HG03066 (cell line): Measurements from ENCODE around the gene MAD1L1.

ENCODE experiments used
- ATAC-seq: cut with Tn5 transposase; IDR thresholded peaks from one replicate; pipeline ENCODE4 v1.9.1; 2021; ENCODE audit warnings: low read depth; ENCODE audit not compliant: unreplicated experiment

The MAD1L1 gene

GRCh38 chr7:2022737-2023250 lies 210.0 kb downstream of the MAD1L1 start:
- no peak for ATAC-seq

- no peak for ATAC-seq
Measured at GRCh38 chr7:2022021-2022409, 210.7 kb downstream of the MAD1L1 start.

GRCh38 chr7:2019711-2020511 lies 212.8 kb downstream of the MAD1L1 start:
- peak; percentile 57 for ATAC-seq

GRCh38 chr7:2019461-2019710 lies 213.4 kb downstream of the MAD1L1 start:
- no peak for ATAC-seq

- ATAC-seq, result peak; percentile 2
Measured at GRCh38 chr7:2018569-2019460, 213.9 kb downstream of the MAD1L1 start.

- no peak for ATAC-seq
Measured at GRCh38 chr7:2017914-2018568, 214.7 kb downstream of the MAD1L1 start.

- ATAC-seq, result no peak
Measured at GRCh38 chr7:2017481-2017891, 215.3 kb downstream of the MAD1L1 start.

- ATAC-seq, result no peak
Measured at GRCh38 chr7:2016761-2017480, 215.8 kb downstream of the MAD1L1 start.

- ATAC-seq, result no peak
Measured at GRCh38 chr7:2016021-2016631, 216.6 kb downstream of the MAD1L1 start.

GRCh38 chr7:2015251-2015871 lies 217.4 kb downstream of the MAD1L1 start:
- no peak for ATAC-seq

GRCh38 chr7:2014391-2015241 lies 218.1 kb downstream of the MAD1L1 start:
- ATAC-seq, result no peak

- no peak for ATAC-seq
Measured at GRCh38 chr7:2013381-2014311, 219.1 kb downstream of the MAD1L1 start.

GRCh38 chr7:2012981-2013380 lies 219.8 kb downstream of the MAD1L1 start:
- ATAC-seq, result no peak

GRCh38 chr7:2012044-2012900 lies 220.5 kb downstream of the MAD1L1 start:
- ATAC-seq, result no peak

- ATAC-seq, result no peak
Measured at GRCh38 chr7:2011266-2012043, 221.3 kb downstream of the MAD1L1 start.
